HFFc6 (cell line): ENCODE results near the gene FCHO1. TPM values are rescaled to one million over a fixed set of nuclear protein-coding genes. Genes with fewer than 3 reads are reported as not detected.

Experiments used
- DNase-seq: peaks from one replicate; pipeline ENCODE4 v3.0.0-alpha.2; 2018
- H3K27ac Mint-ChIP-seq: 2 replicates; pipeline ENCODE4 v1.8.0; 2020; ENCODE audit warnings: mild to moderate bottlenecking, mixed read lengths
- H3K27me3 Mint-ChIP-seq: 2 replicates; pipeline ENCODE4 v1.8.0; 2021; ENCODE audit warnings: mild to moderate bottlenecking, moderate library complexity, mixed read lengths; ENCODE audit not compliant: insufficient read depth
- H3K36me3 Mint-ChIP-seq: 2 replicates; pipeline ENCODE4 v1.8.0; 2021; ENCODE audit warnings: low read depth, mixed read lengths
- H3K4me1 Mint-ChIP-seq: 2 replicates; pipeline ENCODE4 v1.8.0; 2020; ENCODE audit warnings: low read depth, mixed read lengths
- H3K4me3 Mint-ChIP-seq: 2 replicates; pipeline ENCODE4 v1.8.0; 2020; ENCODE audit warnings: mild to moderate bottlenecking, moderate library complexity, mixed read lengths
- H3K9me3 Mint-ChIP-seq: 2 replicates; pipeline ENCODE4 v1.8.0; 2020; ENCODE audit warnings: mild to moderate bottlenecking, mixed read lengths
- CTCF ChIP-seq: fragments of 200-600 bp; sonication (generic); IDR thresholded peaks from 2 replicates; pipeline ENCODE4 v1.5.0; 2021; ENCODE audit warnings: antibody characterized with exemption, mild to moderate bottlenecking
- total RNA-seq, 6 experiments: library from RNA; stranded (reverse); fragmentation: NEBNext Ultra II Directional; extraction: Animal tissue kit (Norgen Biotek cat#: 25700); gene quantifications; 2 replicates in 1 of 6; 3 replicates in 5 of 6; pipeline ENCODE4 v1.2.3, GENCODE V29; 2021

The FCHO1 gene
- total RNA-seq, 6 experiments from 2014 or later: 0.31 to 1.1 (median 0.40) TPM

- H3K9me3 Mint-ChIP-seq: no peaks in the 10 kb centered on the region
- no peaks in the 10 kb centered on the region for H3K36me3 Mint-ChIP-seq
- TF ChIP-seq CTCF: no peak
- no peak for DNase-seq
- peaks cover 12% of the 10 kb centered on the region for H3K27me3 Mint-ChIP-seq
- peaks cover 6% of the 10 kb centered on the region for H3K4me1 Mint-ChIP-seq
- H3K27ac Mint-ChIP-seq: no peak overlapping the region
- no peak overlapping the region for H3K4me3 Mint-ChIP-seq
Observed at GRCh38 chr19:17761148-17761547, 9.9 kb downstream of the FCHO1 start.

GRCh38 chr19:17762505-17763229 is 11.4 kb downstream of the FCHO1 start:
- Mint-ChIP-seq H3K27ac (no peak overlapping the region), H3K4me1 (peaks cover 8% of the 10 kb centered on the region)

GRCh38 chr19:17764348-17764747 is 13.1 kb downstream of the FCHO1 start:
- H3K9me3 Mint-ChIP-seq: no peaks in the 10 kb centered on the region
- H3K36me3 Mint-ChIP-seq: no peaks in the 10 kb centered on the region
- H3K27me3 Mint-ChIP-seq: peaks cover 6% of the 10 kb centered on the region
- DNase-seq: no peak
- H3K27ac Mint-ChIP-seq: no peak overlapping the region
- no peak for TF ChIP-seq CTCF
- H3K4me3 Mint-ChIP-seq: no peak overlapping the region
- peaks cover 8% of the 10 kb centered on the region for H3K4me1 Mint-ChIP-seq

More at GRCh38 chr19:17762505-17763229, 11.4 kb downstream of the FCHO1 start:
- TF ChIP-seq CTCF: no peak
- H3K27me3 Mint-ChIP-seq: peaks cover 10% of the 10 kb centered on the region
- no peak overlapping the region for H3K4me3 Mint-ChIP-seq
- H3K36me3 Mint-ChIP-seq: no peaks in the 10 kb centered on the region
- DNase-seq: peak; percentile 52
- no peaks in the 10 kb centered on the region for H3K9me3 Mint-ChIP-seq

GRCh38 chr19:17765069-17765618 is 13.9 kb downstream of the FCHO1 start:
- Mint-ChIP-seq H3K4me3 (no peak overlapping the region), H3K4me1 (peaks cover 8% of the 10 kb centered on the region), H3K27me3 (peaks cover 4% of the 10 kb centered on the region), H3K36me3 (no peaks in the 10 kb centered on the region), H3K27ac (no peak overlapping the region), H3K9me3 (no peaks in the 10 kb centered on the region)
- no peak for DNase-seq
- TF ChIP-seq CTCF: no peak

GRCh38 chr19:17766543-17767131 is 15.4 kb downstream of the FCHO1 start:
- H3K9me3 Mint-ChIP-seq: no peaks in the 10 kb centered on the region
- TF ChIP-seq CTCF: peak; percentile 87
- peak overlapping the region; percentile 56; the same call in 1 of the 2 replicates for H3K4me3 Mint-ChIP-seq
- H3K36me3 Mint-ChIP-seq: no peaks in the 10 kb centered on the region
- H3K27ac Mint-ChIP-seq: no peak overlapping the region
- DNase-seq: peak; percentile 60
- H3K27me3 Mint-ChIP-seq: peaks cover 5% of the 10 kb centered on the region
- H3K4me1 Mint-ChIP-seq: peaks cover 8% of the 10 kb centered on the region
